NB4 (cell line): ENCODE data around the gene CACNA2D3.

ENCODE experiments used
- MAX ChIP-seq: IDR thresholded peaks from 2 replicates; pipeline ENCODE4 v1.6.1; 2011; ENCODE audit warnings: low read depth, low read length
- TF ChIP-seq, protein P1 (sequence below): IDR thresholded peaks from one replicate; pipeline ENCODE4 v1.5.1; 2012; ENCODE audit warnings: low read depth, low read length

- TF ChIP-seq, protein P1, sequence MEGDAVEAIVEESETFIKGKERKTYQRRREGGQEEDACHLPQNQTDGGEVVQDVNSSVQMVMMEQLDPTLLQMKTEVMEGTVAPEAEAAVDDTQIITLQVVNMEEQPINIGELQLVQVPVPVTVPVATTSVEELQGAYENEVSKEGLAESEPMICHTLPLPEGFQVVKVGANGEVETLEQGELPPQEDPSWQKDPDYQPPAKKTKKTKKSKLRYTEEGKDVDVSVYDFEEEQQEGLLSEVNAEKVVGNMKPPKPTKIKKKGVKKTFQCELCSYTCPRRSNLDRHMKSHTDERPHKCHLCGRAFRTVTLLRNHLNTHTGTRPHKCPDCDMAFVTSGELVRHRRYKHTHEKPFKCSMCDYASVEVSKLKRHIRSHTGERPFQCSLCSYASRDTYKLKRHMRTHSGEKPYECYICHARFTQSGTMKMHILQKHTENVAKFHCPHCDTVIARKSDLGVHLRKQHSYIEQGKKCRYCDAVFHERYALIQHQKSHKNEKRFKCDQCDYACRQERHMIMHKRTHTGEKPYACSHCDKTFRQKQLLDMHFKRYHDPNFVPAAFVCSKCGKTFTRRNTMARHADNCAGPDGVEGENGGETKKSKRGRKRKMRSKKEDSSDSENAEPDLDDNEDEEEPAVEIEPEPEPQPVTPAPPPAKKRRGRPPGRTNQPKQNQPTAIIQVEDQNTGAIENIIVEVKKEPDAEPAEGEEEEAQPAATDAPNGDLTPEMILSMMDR, result no peak
- no peak for TF ChIP-seq MAX
These were observed 713.3 kb downstream of the CACNA2D3 start for GRCh38 chr3:54835701-54836100.
